GM21723 (cell line): ENCODE results near the gene CFAP99.

Experiments used
- ATAC-seq: cut with Tn5 transposase; IDR thresholded peaks from one replicate; pipeline ENCODE4 v1.9.1; 2021; ENCODE audit warnings: mild to moderate bottlenecking, moderate library complexity; ENCODE audit not compliant: unreplicated experiment

CFAP99 gene

GRCh38 chr4:2445130-2445529 lies 26.4 kb downstream of the CFAP99 start:
- ATAC-seq = no peak

- no peak for ATAC-seq
These were observed 26.8 kb downstream of the CFAP99 start for GRCh38 chr4:2445571-2445970.

- ATAC-seq = no peak
These were observed 28.2 kb downstream of the CFAP99 start for GRCh38 chr4:2446656-2447564.

- no peak for ATAC-seq
These were observed 29.8 kb downstream of the CFAP99 start for GRCh38 chr4:2448589-2448988.

GRCh38 chr4:2449051-2449450 lies 30.3 kb downstream of the CFAP99 start:
- ATAC-seq = no peak

- no peak for ATAC-seq
These were observed 31.0 kb downstream of the CFAP99 start for GRCh38 chr4:2449511-2450392.

GRCh38 chr4:2450394-2451035 lies 31.8 kb downstream of the CFAP99 start:
- ATAC-seq = no peak

- no peak for ATAC-seq
These were observed 32.3 kb downstream of the CFAP99 start for GRCh38 chr4:2451036-2451520.

- no peak for ATAC-seq
These were observed 33.3 kb downstream of the CFAP99 start for GRCh38 chr4:2451821-2452785.

GRCh38 chr4:2457481-2458295 lies 38.9 kb downstream of the CFAP99 start:
- ATAC-seq = no peak

- ATAC-seq = no peak
These were observed 40.1 kb downstream of the CFAP99 start for GRCh38 chr4:2458546-2459491.

- ATAC-seq = no peak
These were observed 41.0 kb downstream of the CFAP99 start for GRCh38 chr4:2459589-2460349.

- no peak for ATAC-seq
These were observed 42.6 kb downstream of the CFAP99 start for GRCh38 chr4:2461246-2461960.

GRCh38 chr4:2462218-2462991 lies 43.6 kb downstream of the CFAP99 start:
- peak; percentile 75 for ATAC-seq

- no peak for ATAC-seq
These were observed 44.4 kb downstream of the CFAP99 start for GRCh38 chr4:2462992-2463762.
